IMR-90 (cell line): ENCODE measurements around the gene CAVIN1. TPM values are rescaled to one million over a fixed set of nuclear protein-coding genes. Genes with fewer than 3 reads are reported as not detected.

ENCODE experiments used
- ATAC-seq: fragments of 200-7000 bp; cut with Tn5 transposase; 2 replicates; pipeline ENCODE4 v1.9.1; 2020; ENCODE audit warnings: low read depth, mild to moderate bottlenecking, moderate library complexity
- BruUV-seq: library from RNA; stranded (reverse); fragments of 400-500 nt; replicated peaks from 2 replicates; lab custom pipeline; 2021; lab: Mats Ljungman, UMichigan
- CTCF ChIA-PET: fragments of 300-600 bp; formaldehyde crosslinking; extraction: SDS; loops from one replicate; lab custom pipeline; 2021; ENCODE audit warnings: antibody characterized with exemption; lab: Yijun Ruan, JAX
- POLR2A ChIA-PET: fragments of 300-600 bp; sonication (Branson Sonifier 250); formaldehyde crosslinking; loops from one replicate; lab custom pipeline; 2022; ENCODE audit warnings: antibody characterized with exemption; ENCODE audit not compliant: unreplicated experiment; lab: Charles Lee
- DNase-seq: peaks from one replicate; pipeline ENCODE4 v3.0.0; 2013
- H2AFZ ChIP-seq: replicated peaks from 2 replicates; pipeline ENCODE3; 2013; ENCODE audit warnings: low read length, mild to moderate bottlenecking; ENCODE audit not compliant: poor library complexity
- H2AK5ac ChIP-seq: 2 replicates; pipeline ENCODE4 v1.6.1; 2013; ENCODE audit warnings: low read depth, low read length, inconsistent platforms
- H2AK9ac ChIP-seq: replicated peaks from 2 replicates; pipeline ENCODE3; 2013; ENCODE audit warnings: mild to moderate bottlenecking, low read depth, low read length, moderate library complexity; ENCODE audit not compliant: poor library complexity
- H2BK120ac ChIP-seq: 2 replicates; pipeline ENCODE4 v1.6.1; 2013; ENCODE audit warnings: low read depth, low read length, inconsistent platforms
- H2BK15ac ChIP-seq: 3 replicates; pipeline ENCODE4 v1.6.1; 2013; ENCODE audit warnings: low read depth, low read length, inconsistent platforms
- H2BK20ac ChIP-seq: 2 replicates; pipeline ENCODE4 v1.6.1; 2013; ENCODE audit warnings: low read depth, mild to moderate bottlenecking, inconsistent platforms, low read length, moderate library complexity
- H2BK5ac ChIP-seq: 2 replicates; pipeline ENCODE4 v1.6.1; 2013; ENCODE audit warnings: mild to moderate bottlenecking, low read depth, low read length, inconsistent platforms; ENCODE audit not compliant: poor library complexity, severe bottlenecking
- H3K14ac ChIP-seq: replicated peaks from 2 replicates; pipeline ENCODE4 v1.6.1; 2013; ENCODE audit warnings: low read depth, low read length, inconsistent platforms
- H3K18ac ChIP-seq: 2 replicates; pipeline ENCODE4 v1.6.1; 2013; ENCODE audit warnings: low read depth, low read length, control low read depth
- H3K23ac ChIP-seq: 2 replicates; pipeline ENCODE4 v1.6.1; 2013; ENCODE audit warnings: low read depth, low read length, inconsistent platforms
- H3K27ac ChIP-seq: 2 replicates; pipeline ENCODE4 v1.5.1; 2013; ENCODE audit warnings: mild to moderate bottlenecking, control low read depth, low read length; ENCODE audit not compliant: insufficient read depth
- H3K27me3 ChIP-seq: 2 replicates; pipeline ENCODE4 v1.6.1; 2013; ENCODE audit warnings: low read length; ENCODE audit not compliant: control insufficient read depth, insufficient read depth
- H3K36me3 ChIP-seq: 2 replicates; pipeline ENCODE4 v1.6.1; 2013; ENCODE audit warnings: low read length, mixed read lengths; ENCODE audit not compliant: control insufficient read depth, insufficient read depth
- H3K4ac ChIP-seq: 2 replicates; pipeline ENCODE4 v1.6.1; 2013; ENCODE audit warnings: low read depth, low read length, inconsistent platforms
- H3K4me1 ChIP-seq: 2 replicates; pipeline ENCODE4 v1.6.1; 2013; ENCODE audit warnings: low read length, mixed read lengths; ENCODE audit not compliant: control insufficient read depth, insufficient read depth
- H3K4me2 ChIP-seq: 2 replicates; pipeline ENCODE4 v1.6.1; 2013; ENCODE audit warnings: low read depth, mild to moderate bottlenecking, control low read depth, low read length, moderate library complexity
- H3K4me3 ChIP-seq: 2 replicates; pipeline ENCODE4 v1.5.1; 2013; ENCODE audit warnings: low read depth, mild to moderate bottlenecking, control low read depth, low read length, moderate library complexity; ENCODE audit not compliant: insufficient read depth
- H3K56ac ChIP-seq: 2 replicates; pipeline ENCODE4 v1.6.1; 2013; ENCODE audit warnings: low read length, inconsistent platforms; ENCODE audit not compliant: insufficient read depth; ENCODE audit errors: extremely low read depth
- H3K79me1 ChIP-seq, 2 experiments: 2 replicates each; pipeline ENCODE4 v1.6.1; 2013; ENCODE audit warnings: low read length in 2 of 2, inconsistent platforms in 1 of 2, low read depth in 1 of 2
- H3K9ac ChIP-seq: 2 replicates; pipeline ENCODE4 v1.6.1; 2013; ENCODE audit warnings: low read depth, low read length, control low read depth
- H3K9me1 ChIP-seq: 2 replicates; pipeline ENCODE4 v1.6.1; 2013; ENCODE audit warnings: low read length, inconsistent platforms; ENCODE audit not compliant: insufficient read depth
- H3K9me3 ChIP-seq: 2 replicates; pipeline ENCODE4 v1.6.1; 2013; ENCODE audit warnings: low read length; ENCODE audit not compliant: control insufficient read depth, insufficient read depth
- H4K20me1 ChIP-seq: 2 replicates; pipeline ENCODE4 v1.6.1; 2013; ENCODE audit warnings: low read length, inconsistent platforms; ENCODE audit not compliant: insufficient read depth
- H4K5ac ChIP-seq: 2 replicates; pipeline ENCODE4 v1.6.1; 2013; ENCODE audit warnings: mild to moderate bottlenecking, low read depth, low read length, control low read depth
- H4K8ac ChIP-seq, 2 experiments: 2 replicates each; pipeline ENCODE4 v1.6.1; 2013; ENCODE audit warnings: low read depth in 2 of 2, low read length in 2 of 2, control low read depth in 1 of 2, inconsistent platforms in 1 of 2
- H4K91ac ChIP-seq: 2 replicates; pipeline ENCODE4 v1.6.1; 2013; ENCODE audit warnings: low read depth, low read length, inconsistent platforms; ENCODE audit not compliant: insufficient read depth
- BHLHE40 ChIP-seq: fragments of 150-350 bp; IDR thresholded peaks from 2 replicates; pipeline ENCODE4 v1.6.1; 2016; ENCODE audit warnings: mild to moderate bottlenecking, low read depth, low read length
- CHD1 ChIP-seq: IDR thresholded peaks from 2 replicates; pipeline ENCODE4 v1.6.1; 2012; ENCODE audit warnings: low read depth, low read length, improper control_type of control experiment
- FOS ChIP-seq: fragments of 150-350 bp; IDR thresholded peaks from 2 replicates; pipeline ENCODE4 v1.6.1; 2016; ENCODE audit warnings: low read depth, low read length
- MAFK ChIP-seq: IDR thresholded peaks from 2 replicates; pipeline ENCODE4 v1.6.1; 2012; ENCODE audit warnings: low read depth, low read length, improper control_type of control experiment
- MAZ ChIP-seq: IDR thresholded peaks from 2 replicates; pipeline ENCODE4 v1.6.1; 2012; ENCODE audit warnings: low read depth, mild to moderate bottlenecking, low read length, improper control_type of control experiment, moderate library complexity, borderline replicate concordance
- MXI1 ChIP-seq: IDR thresholded peaks from 2 replicates; pipeline ENCODE4 v1.6.1; 2012; ENCODE audit warnings: low read depth, mild to moderate bottlenecking, low read length, moderate library complexity, borderline replicate concordance
- NFE2L2 ChIP-seq: fragments of 150-350 bp; IDR thresholded peaks from 2 replicates; pipeline ENCODE4 v1.6.1; 2016; ENCODE audit warnings: low read depth, mild to moderate bottlenecking, low read length
- POLR2A ChIP-seq: IDR thresholded peaks from 2 replicates; pipeline ENCODE4 v1.6.1; 2012; ENCODE audit warnings: mild to moderate bottlenecking, low read depth, low read length
- RAD21 ChIP-seq: IDR thresholded peaks from 2 replicates; pipeline ENCODE4 v1.6.1; 2012; ENCODE audit warnings: low read length, improper control_type of control experiment
- RCOR1 ChIP-seq: IDR thresholded peaks from 2 replicates; pipeline ENCODE4 v1.6.1; 2012; ENCODE audit warnings: mild to moderate bottlenecking, low read length, improper control_type of control experiment; ENCODE audit not compliant: insufficient replicate concordance
- RFX5 ChIP-seq: IDR thresholded peaks from 2 replicates; pipeline ENCODE4 v1.8.0; 2012; ENCODE audit warnings: low read depth, mild to moderate bottlenecking, low read length, moderate library complexity
- SMC3 ChIP-seq: fragments of 150-350 bp; IDR thresholded peaks from 2 replicates; pipeline ENCODE4 v1.6.1; 2016; ENCODE audit warnings: low read depth, mild to moderate bottlenecking, antibody characterized with exemption, low read length, moderate library complexity
- WGBS, 2 experiments: methylation state at CpG; one replicate each; pipeline versions ENCODE4 v1.1.5 to v1.1.7; 2013; ENCODE audit warnings: missing lambda C conversion rate in 2 of 2; ENCODE audit not compliant: insufficient read length in 1 of 2; ENCODE audit errors: extremely low coverage in 2 of 2; 5-methylcytosine and 5-hydroxymethylcytosine counted together
- dilution Hi-C: fragments of 300-500 bp; cut with HindIII; formaldehyde crosslinking; loops from one replicate; pipeline ENCODE4 v1.14.3; 2018; ENCODE audit warnings: low sequenced_read_pairs; ENCODE audit not compliant: unreplicated experiment
- in situ Hi-C: fragments of 300-500 bp; cut with MboI; formaldehyde crosslinking; loops from 3 replicates; pipeline ENCODE4 v1.14.3; 2019; ENCODE audit warnings: low sequenced_read_pairs, inconsistent platforms, mixed read lengths
- intact Hi-C: fragments of 100-400 bp; cut with micrococcal nuclease; formaldehyde crosslinking; loops from 2 replicates; pipeline ENCODE4 v1.10.0; 2022
- polyA plus RNA-seq, 3 experiments: library from polyadenylated mRNA; depleted of rRNA; stranded (reverse); fragments of >200 nt; gene quantifications; 2 replicates each; pipeline ENCODE4 v1.2.3, GENCODE V29; 2012; ENCODE audit warnings: low replicate concordance in 1 of 3
- total RNA-seq: library from RNA; depleted of rRNA; stranded (reverse); fragments of >200 nt; gene quantifications from 2 replicates; pipeline ENCODE4 v1.2.3, GENCODE V29; 2012
- TF ChIP-seq, protein P1 (sequence below): fragments of 150-350 bp; IDR thresholded peaks from 2 replicates; pipeline ENCODE4 v1.6.1; 2017; ENCODE audit warnings: mild to moderate bottlenecking, antibody characterized with exemption, low read length, low read depth
- TF ChIP-seq, protein P2 (sequence below): conservative IDR thresholded peaks from 2 replicates; pipeline ENCODE4 v1.5.1; 2012; ENCODE audit warnings: mild to moderate bottlenecking, low read depth, low read length, improper control_type of control experiment

CAVIN1 gene
- total and polyA plus RNA-seq, 2 of the 4 experiments (the other 2 are of a cell fraction), result 491 to 556 TPM

DNA sequence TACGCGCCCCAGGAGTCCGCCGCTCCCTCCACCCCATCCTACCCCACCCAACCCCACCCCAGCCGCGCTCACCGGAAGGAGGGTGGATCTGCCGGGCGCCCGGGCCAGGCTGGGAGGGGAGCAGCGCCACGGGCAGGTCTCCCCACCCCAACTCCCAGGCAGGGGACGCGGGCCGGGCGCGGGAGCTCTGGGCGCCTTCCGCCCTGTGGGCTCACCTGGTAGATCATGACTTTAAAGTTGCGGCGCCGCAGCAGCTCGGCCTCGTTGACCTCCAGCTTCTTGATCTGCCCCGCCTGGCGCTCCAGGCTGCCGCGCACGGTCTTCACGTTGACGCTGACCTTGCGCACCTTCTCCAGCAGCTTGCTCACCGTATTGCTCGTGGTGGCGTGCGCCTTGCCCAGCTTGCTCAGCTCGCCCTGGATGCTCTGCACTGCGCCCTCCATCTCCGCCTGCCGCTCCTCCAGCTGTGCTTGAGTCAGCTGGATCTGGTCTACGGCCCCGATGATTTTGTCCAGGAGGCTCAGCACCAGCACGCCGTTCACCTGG is 571 bp downstream of the CAVIN1 start:
- Histone ChIP-seq H4K8ac (peak overlapping the region; percentile 86 to 95), H2BK15ac (no peak overlapping the region; the same call in 2 of the 3 replicates), H3K79me1 (peaks cover 0 to 33% of the 10 kb centered on the region in 2 experiments; a peak in 2 of 4 replicates), H3K4me3 (peak overlapping the region; percentile 92), H2BK120ac (peak overlapping the region; percentile 58), H3K4ac (peak overlapping the region; percentile 92), H2AFZ (peak overlapping the region; percentile 71), H3K36me3 (peaks cover 7% of the 10 kb centered on the region), H3K9me1 (no peaks in the 10 kb centered on the region; the same call in 1 of the 2 replicates), H3K4me1 (peaks cover 23% of the 10 kb centered on the region), H2BK5ac (peak overlapping the region; percentile 97), H3K14ac (peak overlapping the region; percentile 100), H2AK5ac (peak overlapping the region; percentile 99), H3K9ac (peak overlapping the region; percentile 99), H3K27ac (peak overlapping the region; percentile 97), H3K27me3 (no peaks in the 10 kb centered on the region), H3K56ac (peak overlapping the region; percentile 99), H2BK20ac (no peak overlapping the region), H4K20me1 (peaks cover 54% of the 10 kb centered on the region), H3K23ac (peak overlapping the region; percentile 100), H3K9me3 (no peaks in the 10 kb centered on the region), H3K18ac (peak overlapping the region; percentile 92), H4K91ac (peak overlapping the region; percentile 93), H2AK9ac (peak overlapping the region; percentile 96), H4K5ac (peak overlapping the region; percentile 83), H3K4me2 (peak overlapping the region; percentile 44)
- dilution Hi-C loops, result no loop called here
- intact Hi-C loops, result loop anchor here (1.0 to 5.0 kb wide), 3 partner anchors 34 to 100 kb away; partner anchors contain the start of gene STAT3
- ChIA-PET CTCF (interaction anchor here (1.0 kb wide), 1 partner anchor 95 kb away, joined by 3 read pairs; no protein-coding TSS in a partner anchor), POLR2A (interaction anchor here (1.1 to 1.6 kb wide), 4 partner anchors 9 to 114 kb away, joined by 3 to 17 read pairs (median 4); partner anchors contain the start of gene NAGLU)
- in situ Hi-C loops, result no loop called here
- ATAC-seq (peak; percentile 5), DNase-seq (peak; percentile 32)
- BruUV-seq, result no TSS peak
- TF ChIP-seq POLR2A, result no peak
- no peak for TF ChIP-seq RFX5
- TF ChIP-seq NFE2L2, result no peak
- TF ChIP-seq CHD1, result 0 out of 2 replicates have a peak, but pooled peaks have one; percentile 78
- TF ChIP-seq SMC3, result no peak
- no peak for TF ChIP-seq BHLHE40
- no peak for TF ChIP-seq FOS
- no peak for TF ChIP-seq MAFK
- TF ChIP-seq MXI1, result peak; percentile 25; the same call in 1 of the 2 replicates
- no peak for TF ChIP-seq MAZ
- no peak for TF ChIP-seq RAD21
- TF ChIP-seq, protein P1, sequence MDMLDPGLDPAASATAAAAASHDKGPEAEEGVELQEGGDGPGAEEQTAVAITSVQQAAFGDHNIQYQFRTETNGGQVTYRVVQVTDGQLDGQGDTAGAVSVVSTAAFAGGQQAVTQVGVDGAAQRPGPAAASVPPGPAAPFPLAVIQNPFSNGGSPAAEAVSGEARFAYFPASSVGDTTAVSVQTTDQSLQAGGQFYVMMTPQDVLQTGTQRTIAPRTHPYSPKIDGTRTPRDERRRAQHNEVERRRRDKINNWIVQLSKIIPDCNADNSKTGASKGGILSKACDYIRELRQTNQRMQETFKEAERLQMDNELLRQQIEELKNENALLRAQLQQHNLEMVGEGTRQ, result no peak
- TF ChIP-seq, protein P2, sequence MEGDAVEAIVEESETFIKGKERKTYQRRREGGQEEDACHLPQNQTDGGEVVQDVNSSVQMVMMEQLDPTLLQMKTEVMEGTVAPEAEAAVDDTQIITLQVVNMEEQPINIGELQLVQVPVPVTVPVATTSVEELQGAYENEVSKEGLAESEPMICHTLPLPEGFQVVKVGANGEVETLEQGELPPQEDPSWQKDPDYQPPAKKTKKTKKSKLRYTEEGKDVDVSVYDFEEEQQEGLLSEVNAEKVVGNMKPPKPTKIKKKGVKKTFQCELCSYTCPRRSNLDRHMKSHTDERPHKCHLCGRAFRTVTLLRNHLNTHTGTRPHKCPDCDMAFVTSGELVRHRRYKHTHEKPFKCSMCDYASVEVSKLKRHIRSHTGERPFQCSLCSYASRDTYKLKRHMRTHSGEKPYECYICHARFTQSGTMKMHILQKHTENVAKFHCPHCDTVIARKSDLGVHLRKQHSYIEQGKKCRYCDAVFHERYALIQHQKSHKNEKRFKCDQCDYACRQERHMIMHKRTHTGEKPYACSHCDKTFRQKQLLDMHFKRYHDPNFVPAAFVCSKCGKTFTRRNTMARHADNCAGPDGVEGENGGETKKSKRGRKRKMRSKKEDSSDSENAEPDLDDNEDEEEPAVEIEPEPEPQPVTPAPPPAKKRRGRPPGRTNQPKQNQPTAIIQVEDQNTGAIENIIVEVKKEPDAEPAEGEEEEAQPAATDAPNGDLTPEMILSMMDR, result no peak
- TF ChIP-seq RCOR1, result no peak
- 1% methylated on average over 25 of the region's 44 CpGs; no CpG with 5 or more reads in 1 of the 2 experiments for WGBS, 2 experiments
